Measurements from ENCODE around the gene PRKCB.
"Not testable (repeated sequence)": the region's sequence is repeated elsewhere in the genome, so short reads cannot be mapped to it uniquely, and the experiment has no call there.

The PRKCB gene

DNA sequence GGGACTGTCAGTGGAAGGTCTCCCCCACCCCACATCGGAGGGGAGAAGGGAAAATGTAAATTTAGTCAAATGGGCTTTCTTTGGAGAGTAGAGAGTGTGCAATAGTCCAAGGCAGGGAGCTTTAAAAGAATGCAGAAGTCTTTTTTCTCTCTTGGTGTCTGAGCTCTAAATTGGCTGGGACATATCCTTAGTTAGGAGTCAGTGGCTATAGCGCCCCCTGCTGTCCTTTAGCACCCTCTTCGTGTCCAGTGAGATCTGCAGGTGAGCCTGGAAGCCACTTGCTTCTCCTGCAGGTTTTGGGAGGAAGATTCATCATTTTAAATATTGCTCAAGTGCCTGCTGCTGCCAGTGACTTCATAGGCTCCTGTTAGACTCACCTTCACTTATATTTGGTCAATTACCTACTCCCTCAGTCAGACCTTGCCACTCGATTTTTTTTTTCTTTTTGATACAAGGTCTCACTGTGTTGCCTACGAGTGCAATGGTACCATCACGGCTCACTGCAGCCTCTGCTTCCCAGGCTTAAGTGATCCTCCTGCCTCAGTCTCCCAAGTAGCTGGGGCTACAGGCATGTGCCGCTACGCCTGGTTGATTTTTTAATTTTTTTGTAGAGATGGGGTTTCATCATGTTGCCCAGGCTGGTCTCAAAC lies 174.8 kb downstream of the PRKCB start:
- DNase-seq (ENCODE audit: low read depth), result peak; percentile 93
- TF ChIP-seq, protein P1, sequence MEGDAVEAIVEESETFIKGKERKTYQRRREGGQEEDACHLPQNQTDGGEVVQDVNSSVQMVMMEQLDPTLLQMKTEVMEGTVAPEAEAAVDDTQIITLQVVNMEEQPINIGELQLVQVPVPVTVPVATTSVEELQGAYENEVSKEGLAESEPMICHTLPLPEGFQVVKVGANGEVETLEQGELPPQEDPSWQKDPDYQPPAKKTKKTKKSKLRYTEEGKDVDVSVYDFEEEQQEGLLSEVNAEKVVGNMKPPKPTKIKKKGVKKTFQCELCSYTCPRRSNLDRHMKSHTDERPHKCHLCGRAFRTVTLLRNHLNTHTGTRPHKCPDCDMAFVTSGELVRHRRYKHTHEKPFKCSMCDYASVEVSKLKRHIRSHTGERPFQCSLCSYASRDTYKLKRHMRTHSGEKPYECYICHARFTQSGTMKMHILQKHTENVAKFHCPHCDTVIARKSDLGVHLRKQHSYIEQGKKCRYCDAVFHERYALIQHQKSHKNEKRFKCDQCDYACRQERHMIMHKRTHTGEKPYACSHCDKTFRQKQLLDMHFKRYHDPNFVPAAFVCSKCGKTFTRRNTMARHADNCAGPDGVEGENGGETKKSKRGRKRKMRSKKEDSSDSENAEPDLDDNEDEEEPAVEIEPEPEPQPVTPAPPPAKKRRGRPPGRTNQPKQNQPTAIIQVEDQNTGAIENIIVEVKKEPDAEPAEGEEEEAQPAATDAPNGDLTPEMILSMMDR (IDR thresholded peaks at IDR 0.05; ENCODE audit: insufficient read depth, low read depth, low read length, missing control alignments), result peak; percentile 81
- H3K4me3 ChIP-seq (ENCODE audit: low read depth, low read length), result no peak overlapping the region

DNA sequence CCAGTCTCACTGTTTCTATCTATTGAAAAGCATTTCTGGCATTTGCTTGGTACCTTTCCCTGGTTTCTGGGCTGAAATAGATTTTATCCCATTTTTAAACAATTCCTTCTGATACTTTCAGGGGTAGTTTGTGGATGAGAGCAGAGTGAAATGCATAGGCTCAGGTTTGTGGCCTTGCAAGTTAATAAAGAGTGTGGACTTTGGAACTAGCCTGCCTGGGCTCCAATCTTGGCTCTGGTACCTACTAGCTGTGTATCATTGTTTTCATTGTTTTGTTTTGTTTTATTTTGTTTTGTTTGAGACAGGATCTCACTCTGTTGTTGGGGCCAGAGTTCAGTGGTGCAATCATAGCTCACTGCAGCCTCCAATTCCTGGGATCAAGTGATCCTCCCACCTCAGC lies 175.5 kb downstream of the PRKCB start:
- H3K4me3 ChIP-seq (ENCODE audit: low read depth, low read length), result no peak overlapping the region
- TF ChIP-seq, protein P1 (IDR thresholded peaks at IDR 0.05; ENCODE audit: insufficient read depth, low read depth, low read length, missing control alignments), result no peak
- DNase-seq (ENCODE audit: low read depth), result no peak

DNA sequence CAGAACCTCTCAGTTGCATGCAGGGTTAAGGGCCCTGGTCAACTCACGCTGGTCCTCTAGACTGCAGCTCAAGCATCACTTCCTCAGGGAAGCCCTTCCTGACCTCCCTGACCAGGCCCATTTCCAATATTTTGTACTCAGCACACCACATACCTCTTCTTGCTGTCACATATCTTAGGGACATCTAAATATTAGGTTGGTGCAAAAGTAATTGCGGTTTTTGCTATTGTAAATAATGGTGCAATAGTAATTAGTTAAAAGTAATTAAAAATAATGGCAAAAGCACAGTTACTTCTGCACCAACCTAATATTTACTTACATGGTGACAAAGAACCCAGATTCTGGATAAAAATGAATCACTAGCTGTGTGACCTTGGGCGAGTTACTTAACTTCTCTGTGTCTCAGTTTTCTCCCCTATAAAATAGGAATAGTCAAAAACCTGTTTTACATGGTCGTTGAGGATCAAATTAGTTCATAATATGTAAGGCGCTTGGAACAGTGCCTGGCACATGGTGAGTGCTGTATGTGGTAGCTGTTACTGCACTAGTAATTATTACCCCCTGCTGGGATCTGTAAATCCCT lies 177.4 kb downstream of the PRKCB start:
- H3K4me3 ChIP-seq (ENCODE audit: low read depth, low read length), result no peak overlapping the region
- TF ChIP-seq, protein P1 (IDR thresholded peaks at IDR 0.05; ENCODE audit: insufficient read depth, low read depth, low read length, missing control alignments), result no peak
- DNase-seq (ENCODE audit: low read depth), result no peak

DNA sequence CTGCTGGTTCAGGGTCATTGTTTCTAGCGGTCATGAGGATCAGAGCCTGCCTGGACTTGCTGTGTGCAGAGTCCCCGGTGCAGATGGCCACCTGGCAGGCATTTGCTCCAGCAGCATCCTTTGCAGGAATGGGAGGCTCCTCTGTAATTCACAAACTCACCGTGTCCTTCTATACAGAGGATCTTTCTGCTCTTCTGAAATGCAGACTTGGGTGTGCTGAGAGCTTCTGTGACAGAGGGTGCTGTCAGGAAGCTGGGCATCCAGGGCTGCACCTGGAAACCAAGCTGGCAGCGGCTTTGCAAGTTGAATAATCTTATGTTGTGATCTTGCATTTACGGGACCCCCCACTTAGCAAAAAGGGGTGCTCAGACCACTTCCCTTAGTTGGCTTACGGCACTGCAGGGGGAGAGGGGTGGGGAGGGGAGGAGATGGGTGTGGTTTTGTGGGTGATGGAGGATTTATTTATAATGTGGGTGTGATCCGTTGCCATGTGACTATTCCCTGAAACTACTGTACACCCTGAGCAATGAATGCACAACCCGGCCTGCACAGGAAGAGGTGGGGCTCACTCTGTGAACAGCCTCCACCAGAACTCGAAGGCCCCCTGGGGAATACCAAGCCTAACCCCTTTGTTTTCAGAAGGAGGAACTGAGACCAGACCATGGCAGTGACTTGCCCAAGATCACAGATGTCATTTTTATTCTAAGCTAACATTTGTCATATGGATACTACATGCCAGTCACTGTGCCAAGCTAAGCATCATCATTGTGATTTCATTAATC lies 178.3 kb downstream of the PRKCB start:
- TF ChIP-seq, protein P1 (IDR thresholded peaks at IDR 0.05; ENCODE audit: insufficient read depth, low read depth, low read length, missing control alignments), result no peak
- peak; percentile 97 for DNase-seq (ENCODE audit: low read depth)
- peak overlapping the region; percentile 19; the same call in 1 of the 2 replicates for H3K4me3 ChIP-seq (ENCODE audit: low read depth, low read length)

DNA sequence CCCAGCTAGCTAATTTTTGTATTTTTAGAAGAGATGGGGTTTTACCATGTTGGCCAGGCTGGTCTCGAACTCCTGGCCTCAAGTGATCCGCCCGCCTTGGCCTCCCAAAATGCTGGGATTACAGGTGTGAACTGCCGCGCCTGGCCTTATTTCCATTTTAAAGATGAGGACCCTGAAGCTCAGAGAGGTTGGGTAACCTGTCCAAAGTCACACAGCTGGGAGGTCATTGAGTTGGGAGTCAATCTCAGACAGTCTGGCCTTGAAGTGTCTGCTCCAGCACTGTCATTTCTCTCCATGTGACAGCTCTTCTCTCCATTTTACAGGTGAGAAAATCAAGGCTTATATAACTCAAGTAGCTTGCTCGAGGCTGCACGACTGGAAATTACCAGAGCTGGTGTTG lies 179.2 kb downstream of the PRKCB start:
- H3K4me3 ChIP-seq (ENCODE audit: low read depth, low read length); DNase-seq (ENCODE audit: low read depth): not testable (repeated sequence)

DNA sequence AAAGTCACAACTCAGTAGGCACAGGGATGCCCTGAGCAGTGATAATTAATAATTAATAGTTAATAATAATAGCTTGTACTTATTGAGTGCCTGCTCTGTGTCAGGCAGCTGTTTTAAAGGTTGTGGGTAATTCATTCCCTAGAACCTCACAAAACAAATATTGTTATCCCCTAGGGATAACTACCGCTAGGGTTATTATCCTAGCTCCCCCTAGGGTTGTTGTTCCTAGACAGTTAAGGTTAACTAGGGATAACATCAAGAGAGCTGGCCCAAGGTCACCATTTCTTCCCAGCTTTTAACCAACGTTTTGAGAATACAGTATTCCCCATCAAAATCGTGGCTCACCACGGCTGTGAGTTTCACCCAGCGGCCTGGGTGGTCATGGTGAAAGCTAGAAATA lies 180.1 kb downstream of the PRKCB start:
- no peak for DNase-seq (ENCODE audit: low read depth)
- TF ChIP-seq, protein P1 (IDR thresholded peaks at IDR 0.05; ENCODE audit: insufficient read depth, low read depth, low read length, missing control alignments), result no peak

DNA sequence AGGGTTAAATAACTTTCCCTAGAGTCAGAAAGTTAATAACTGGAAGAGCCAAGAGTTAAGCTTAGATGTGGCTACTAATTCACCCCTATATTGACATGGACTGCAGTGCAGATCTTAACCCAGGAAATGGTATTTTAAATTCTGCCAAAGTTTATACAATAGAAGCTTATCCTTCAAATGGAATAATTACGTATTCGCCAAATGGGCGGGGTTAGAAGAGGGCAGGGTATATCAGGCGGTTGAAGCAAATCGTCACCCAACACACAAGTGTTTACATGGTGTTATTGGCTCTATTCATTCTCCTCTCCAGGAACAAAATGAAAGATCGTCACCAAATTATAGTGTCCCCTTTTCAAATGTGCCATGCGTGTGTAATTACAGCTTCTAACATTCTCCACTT lies 182.7 kb downstream of the PRKCB start:
- no peak overlapping the region for H3K4me3 ChIP-seq (ENCODE audit: low read depth, low read length)
- TF ChIP-seq, protein P1 (IDR thresholded peaks at IDR 0.05; ENCODE audit: insufficient read depth, low read depth, low read length, missing control alignments), result no peak
- no peak for DNase-seq (ENCODE audit: low read depth)

More for the DNA sequence above, 180.1 kb downstream of the PRKCB start:
- no peak overlapping the region for H3K4me3 ChIP-seq (ENCODE audit: low read depth, low read length)
